Fibroblast of skin of abdomen (primary cell): ENCODE results near the gene BBIP1.

ENCODE experiments used
- DNase-seq: peaks from one replicate; pipeline ENCODE4 v3.0.0-alpha.2; 2013

Gene BBIP1

GRCh38 chr10:110861930-110862649 lies 56.9 kb downstream of the BBIP1 start:
- DNase-seq: no peak

- DNase-seq: no peak
Measured at GRCh38 chr10:110861476-110861875, 57.5 kb downstream of the BBIP1 start.

GRCh38 chr10:110860576-110861241 lies 58.3 kb downstream of the BBIP1 start:
- no peak for DNase-seq

GRCh38 chr10:110859973-110860376 lies 59.0 kb downstream of the BBIP1 start:
- peak; percentile 93 for DNase-seq

GRCh38 chr10:110859206-110859972 lies 59.6 kb downstream of the BBIP1 start:
- no peak for DNase-seq

GRCh38 chr10:110858297-110858934 lies 60.6 kb downstream of the BBIP1 start:
- DNase-seq: no peak

- peak; percentile 44 for DNase-seq
Measured at GRCh38 chr10:110857265-110858171, 61.5 kb downstream of the BBIP1 start.

GRCh38 chr10:110853921-110854605 lies 64.9 kb downstream of the BBIP1 start:
- DNase-seq: no peak

GRCh38 chr10:110852947-110853346 lies 66.0 kb downstream of the BBIP1 start:
- DNase-seq: no peak

GRCh38 chr10:110852255-110852896 lies 66.6 kb downstream of the BBIP1 start:
- no peak for DNase-seq

GRCh38 chr10:110851020-110851612 lies 67.9 kb downstream of the BBIP1 start:
- peak; percentile 56 for DNase-seq

GRCh38 chr10:110850099-110850498 lies 68.9 kb downstream of the BBIP1 start:
- DNase-seq: no peak
